GM23338 (cell line): ENCODE results near the gene FBXO34. TPM values are rescaled to one million over a fixed set of nuclear protein-coding genes. Genes with fewer than 3 reads are reported as not detected.

Experiments used
- ATAC-seq: fragments of 200-7000 bp; cut with Tn5 transposase; 3 replicates; pipeline ENCODE4 v1.9.1; 2020
- DNase-seq: peaks from one replicate; pipeline ENCODE4 v3.0.0-alpha.2; 2015; ENCODE audit warnings: low spot score
- H2AFZ ChIP-seq: fragments of 200-600 bp; sonication (generic); 2 replicates; pipeline ENCODE4 v1.8.0; 2016; ENCODE audit warnings: antibody characterized with exemption, mild to moderate bottlenecking, moderate library complexity
- H3F3A ChIP-seq: fragments of 200-600 bp; sonication (generic); replicated peaks from 2 replicates; pipeline ENCODE4 v1.8.0; 2017; ENCODE audit warnings: antibody characterized with exemption, mixed run types, low read depth
- H3K27ac ChIP-seq: fragments of 200-600 bp; sonication (generic); 2 replicates; pipeline ENCODE4 v1.6.1; 2016; ENCODE audit warnings: low read depth
- H3K27me3 ChIP-seq: fragments of 200-600 bp; sonication (generic); 2 replicates; pipeline ENCODE4 v1.8.0; 2016; ENCODE audit warnings: mild to moderate bottlenecking, mixed run types, moderate library complexity; ENCODE audit not compliant: insufficient read depth
- H3K36me3 ChIP-seq: fragments of 200-600 bp; sonication (generic); 2 replicates; pipeline ENCODE4 v1.8.0; 2016; ENCODE audit warnings: mild to moderate bottlenecking; ENCODE audit not compliant: insufficient read depth
- H3K4me1 ChIP-seq: fragments of 200-600 bp; sonication (generic); 2 replicates; pipeline ENCODE4 v1.8.0; 2016; ENCODE audit warnings: mild to moderate bottlenecking, moderate library complexity; ENCODE audit not compliant: insufficient read depth
- H3K4me2 ChIP-seq: fragments of 200-600 bp; sonication (generic); 2 replicates; pipeline ENCODE4 v1.7.1; 2017; ENCODE audit warnings: mixed run types
- H3K4me3 ChIP-seq: fragments of 200-600 bp; sonication (generic); 2 replicates; pipeline ENCODE4 v1.6.1; 2016; ENCODE audit warnings: mixed run types
- H3K79me2 ChIP-seq: fragments of 200-600 bp; sonication (generic); replicated peaks from 2 replicates; pipeline ENCODE4 v1.8.0; 2017; ENCODE audit warnings: mild to moderate bottlenecking; ENCODE audit not compliant: insufficient read depth
- H3K9me2 ChIP-seq: fragments of 200-600 bp; sonication (generic); 2 replicates; pipeline ENCODE4 v1.8.0; 2017; ENCODE audit not compliant: insufficient read depth
- H4K20me1 ChIP-seq: fragments of 200-600 bp; sonication (generic); replicated peaks from 2 replicates; pipeline ENCODE4 v1.8.0; 2017; ENCODE audit warnings: mild to moderate bottlenecking; ENCODE audit not compliant: insufficient read depth
- H3K27ac Mint-ChIP-seq: 2 replicates; pipeline ENCODE4 v1.8.0; 2020; ENCODE audit warnings: inconsistent platforms, mild to moderate bottlenecking, moderate library complexity, mixed read lengths
- H3K27me3 Mint-ChIP-seq: 3 replicates; pipeline ENCODE4 v1.8.0; 2022; ENCODE audit warnings: low read depth, mild to moderate bottlenecking, moderate library complexity, mixed read lengths, inconsistent platforms; ENCODE audit not compliant: insufficient read depth, poor library complexity
- H3K36me3 Mint-ChIP-seq: 3 replicates; pipeline ENCODE4 v1.8.0; 2021; ENCODE audit warnings: low read depth, mild to moderate bottlenecking, inconsistent platforms, moderate library complexity, mixed read lengths
- H3K4me1 Mint-ChIP-seq: 3 replicates; pipeline ENCODE4 v1.8.0; 2020; ENCODE audit warnings: mild to moderate bottlenecking, inconsistent platforms, mixed read lengths
- H3K4me3 Mint-ChIP-seq: 3 replicates; pipeline ENCODE4 v1.8.0; 2021; ENCODE audit warnings: moderate library complexity, mild to moderate bottlenecking, inconsistent platforms, mixed read lengths
- H3K9me3 Mint-ChIP-seq: 3 replicates; pipeline ENCODE4 v1.8.0; 2020; ENCODE audit warnings: moderate library complexity, mild to moderate bottlenecking, inconsistent platforms, mixed read lengths
- CREB1 ChIP-seq: fragments of 250-450 bp; sonication (Bioruptor Pico); IDR thresholded peaks from 2 replicates; pipeline ENCODE4 v1.5.0; 2020; ENCODE audit warnings: low read depth, mild to moderate bottlenecking, moderate library complexity
- ETS1 ChIP-seq: IDR thresholded peaks from 2 replicates; pipeline ENCODE4 v1.6.1; 2016; ENCODE audit warnings: antibody characterized with exemption
- EZH2 ChIP-seq: fragments of 200-600 bp; sonication (generic); IDR thresholded peaks from one replicate; pipeline ENCODE4 v1.8.0; 2017; ENCODE audit warnings: antibody characterized with exemption, mild to moderate bottlenecking, low read depth; ENCODE audit not compliant: unreplicated experiment
- EZH2phosphoT487 ChIP-seq: fragments of 200-600 bp; sonication (generic); IDR thresholded peaks from one replicate; pipeline ENCODE4 v1.8.1; 2018; ENCODE audit warnings: antibody characterized with exemption; ENCODE audit not compliant: unreplicated experiment
- JUNB ChIP-seq: IDR thresholded peaks from one replicate; pipeline ENCODE4 v1.6.1; 2016; ENCODE audit warnings: antibody characterized with exemption; ENCODE audit not compliant: unreplicated experiment
- NANOG ChIP-seq: IDR thresholded peaks from 2 replicates; pipeline ENCODE4 v1.6.1; 2016; ENCODE audit warnings: antibody characterized with exemption, borderline replicate concordance
- POLR2AphosphoS5 ChIP-seq: IDR thresholded peaks from 2 replicates; pipeline ENCODE4 v1.6.1; 2016; ENCODE audit warnings: antibody characterized with exemption, low read depth
- REST ChIP-seq: IDR thresholded peaks from one replicate; pipeline ENCODE4 v1.6.1; 2018; ENCODE audit warnings: antibody characterized with exemption; ENCODE audit not compliant: unreplicated experiment
- STAT1 ChIP-seq: IDR thresholded peaks from one replicate; pipeline ENCODE4 v1.6.1; 2016; ENCODE audit warnings: antibody characterized with exemption; ENCODE audit not compliant: unreplicated experiment
- ZNF114 ChIP-seq: fragments of 250-450 bp; sonication (Bioruptor Pico); IDR thresholded peaks from 2 replicates; pipeline ENCODE4 v1.5.0; 2020; ENCODE audit warnings: mild to moderate bottlenecking, moderate library complexity
- ZNF331 ChIP-seq: fragments of 250-450 bp; sonication (Bioruptor Pico); IDR thresholded peaks from 2 replicates; pipeline ENCODE4 v1.5.0; 2020; ENCODE audit warnings: low read depth, mild to moderate bottlenecking, moderate library complexity
- polyA plus RNA-seq: library from polyadenylated mRNA; unstranded; fragments of >200 nt; fragmentation: Nextera tagmentation; extraction: Ambion mirVana; gene quantifications from 2 replicates; pipeline ENCODE4 v1.2.1, GENCODE V29; 2016
- total RNA-seq: library from RNA; depleted of rRNA; stranded (reverse); fragments of >200 nt; shearing (Covaris generic); gene quantifications from 2 replicates; pipeline ENCODE4 v1.2.3, GENCODE V29; 2014
- TF ChIP-seq, protein P1 (sequence below): fragments of 250-450 bp; sonication (Bioruptor Pico); IDR thresholded peaks from 2 replicates; pipeline ENCODE4 v1.5.0; 2020; ENCODE audit warnings: mild to moderate bottlenecking, moderate library complexity
- TF ChIP-seq, protein P2 (sequence below), 2 experiments: fragments of 200-600 bp in 1 of 2; sonication (generic) in 1 of 2; conservative IDR thresholded peaks; 2 replicates each; pipeline versions ENCODE4 v1.5.1 to v1.6.1; 2016 to 2017; ENCODE audit warnings: antibody characterized with exemption in 2 of 2, low read depth in 2 of 2, mild to moderate bottlenecking in 2 of 2, moderate library complexity in 1 of 2

FBXO34 gene
- total and polyA plus RNA-seq, 2 experiments from 2014 or later = 9.4 to 13.4 TPM

DNA sequence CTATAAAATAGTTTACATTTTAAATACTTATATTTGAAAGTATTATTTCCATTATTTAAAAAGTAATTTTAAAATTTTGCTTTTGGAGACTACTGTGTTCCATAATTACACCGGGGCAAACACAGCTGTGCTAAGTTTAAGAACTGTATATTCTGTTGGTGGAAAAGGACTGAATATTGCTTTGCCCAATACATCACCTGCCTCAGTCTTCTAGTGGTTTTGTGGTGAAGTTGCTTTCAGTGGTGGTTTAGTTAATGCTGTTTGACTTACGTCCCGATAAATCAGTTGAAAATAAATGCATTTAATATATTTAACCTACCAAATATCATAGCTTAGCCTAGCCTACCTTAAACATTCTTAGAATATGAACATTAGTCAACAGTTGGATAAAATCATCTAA is 23.4 kb downstream of the FBXO34 start:
- H3K4me1 Mint-ChIP-seq = no peaks in the 10 kb centered on the region
- Histone ChIP-seq H2AFZ (no peak overlapping the region), H3K4me3 (no peak overlapping the region), H3K9me2 (no peaks in the 10 kb centered on the region), H3K36me3 (no peaks in the 10 kb centered on the region), H3K27ac (no peak overlapping the region), H3F3A (no peaks in the 10 kb centered on the region), H3K4me2 (no peak overlapping the region), H3K27me3 (no peaks in the 10 kb centered on the region), H3K79me2 (peaks cover 69% of the 10 kb centered on the region), H3K4me1 (no peaks in the 10 kb centered on the region), H4K20me1 (peaks cover 5% of the 10 kb centered on the region)
- no peaks in the 10 kb centered on the region for H3K9me3 Mint-ChIP-seq
- no peak overlapping the region for H3K27ac Mint-ChIP-seq
- peaks cover 4% of the 10 kb centered on the region; the same call in 1 of the 3 replicates for H3K36me3 Mint-ChIP-seq
- H3K4me3 Mint-ChIP-seq = no peak overlapping the region
- no peak for ATAC-seq
- DNase-seq = no peak
- no peaks in the 10 kb centered on the region for H3K27me3 Mint-ChIP-seq
- TF ChIP-seq, protein P1, sequence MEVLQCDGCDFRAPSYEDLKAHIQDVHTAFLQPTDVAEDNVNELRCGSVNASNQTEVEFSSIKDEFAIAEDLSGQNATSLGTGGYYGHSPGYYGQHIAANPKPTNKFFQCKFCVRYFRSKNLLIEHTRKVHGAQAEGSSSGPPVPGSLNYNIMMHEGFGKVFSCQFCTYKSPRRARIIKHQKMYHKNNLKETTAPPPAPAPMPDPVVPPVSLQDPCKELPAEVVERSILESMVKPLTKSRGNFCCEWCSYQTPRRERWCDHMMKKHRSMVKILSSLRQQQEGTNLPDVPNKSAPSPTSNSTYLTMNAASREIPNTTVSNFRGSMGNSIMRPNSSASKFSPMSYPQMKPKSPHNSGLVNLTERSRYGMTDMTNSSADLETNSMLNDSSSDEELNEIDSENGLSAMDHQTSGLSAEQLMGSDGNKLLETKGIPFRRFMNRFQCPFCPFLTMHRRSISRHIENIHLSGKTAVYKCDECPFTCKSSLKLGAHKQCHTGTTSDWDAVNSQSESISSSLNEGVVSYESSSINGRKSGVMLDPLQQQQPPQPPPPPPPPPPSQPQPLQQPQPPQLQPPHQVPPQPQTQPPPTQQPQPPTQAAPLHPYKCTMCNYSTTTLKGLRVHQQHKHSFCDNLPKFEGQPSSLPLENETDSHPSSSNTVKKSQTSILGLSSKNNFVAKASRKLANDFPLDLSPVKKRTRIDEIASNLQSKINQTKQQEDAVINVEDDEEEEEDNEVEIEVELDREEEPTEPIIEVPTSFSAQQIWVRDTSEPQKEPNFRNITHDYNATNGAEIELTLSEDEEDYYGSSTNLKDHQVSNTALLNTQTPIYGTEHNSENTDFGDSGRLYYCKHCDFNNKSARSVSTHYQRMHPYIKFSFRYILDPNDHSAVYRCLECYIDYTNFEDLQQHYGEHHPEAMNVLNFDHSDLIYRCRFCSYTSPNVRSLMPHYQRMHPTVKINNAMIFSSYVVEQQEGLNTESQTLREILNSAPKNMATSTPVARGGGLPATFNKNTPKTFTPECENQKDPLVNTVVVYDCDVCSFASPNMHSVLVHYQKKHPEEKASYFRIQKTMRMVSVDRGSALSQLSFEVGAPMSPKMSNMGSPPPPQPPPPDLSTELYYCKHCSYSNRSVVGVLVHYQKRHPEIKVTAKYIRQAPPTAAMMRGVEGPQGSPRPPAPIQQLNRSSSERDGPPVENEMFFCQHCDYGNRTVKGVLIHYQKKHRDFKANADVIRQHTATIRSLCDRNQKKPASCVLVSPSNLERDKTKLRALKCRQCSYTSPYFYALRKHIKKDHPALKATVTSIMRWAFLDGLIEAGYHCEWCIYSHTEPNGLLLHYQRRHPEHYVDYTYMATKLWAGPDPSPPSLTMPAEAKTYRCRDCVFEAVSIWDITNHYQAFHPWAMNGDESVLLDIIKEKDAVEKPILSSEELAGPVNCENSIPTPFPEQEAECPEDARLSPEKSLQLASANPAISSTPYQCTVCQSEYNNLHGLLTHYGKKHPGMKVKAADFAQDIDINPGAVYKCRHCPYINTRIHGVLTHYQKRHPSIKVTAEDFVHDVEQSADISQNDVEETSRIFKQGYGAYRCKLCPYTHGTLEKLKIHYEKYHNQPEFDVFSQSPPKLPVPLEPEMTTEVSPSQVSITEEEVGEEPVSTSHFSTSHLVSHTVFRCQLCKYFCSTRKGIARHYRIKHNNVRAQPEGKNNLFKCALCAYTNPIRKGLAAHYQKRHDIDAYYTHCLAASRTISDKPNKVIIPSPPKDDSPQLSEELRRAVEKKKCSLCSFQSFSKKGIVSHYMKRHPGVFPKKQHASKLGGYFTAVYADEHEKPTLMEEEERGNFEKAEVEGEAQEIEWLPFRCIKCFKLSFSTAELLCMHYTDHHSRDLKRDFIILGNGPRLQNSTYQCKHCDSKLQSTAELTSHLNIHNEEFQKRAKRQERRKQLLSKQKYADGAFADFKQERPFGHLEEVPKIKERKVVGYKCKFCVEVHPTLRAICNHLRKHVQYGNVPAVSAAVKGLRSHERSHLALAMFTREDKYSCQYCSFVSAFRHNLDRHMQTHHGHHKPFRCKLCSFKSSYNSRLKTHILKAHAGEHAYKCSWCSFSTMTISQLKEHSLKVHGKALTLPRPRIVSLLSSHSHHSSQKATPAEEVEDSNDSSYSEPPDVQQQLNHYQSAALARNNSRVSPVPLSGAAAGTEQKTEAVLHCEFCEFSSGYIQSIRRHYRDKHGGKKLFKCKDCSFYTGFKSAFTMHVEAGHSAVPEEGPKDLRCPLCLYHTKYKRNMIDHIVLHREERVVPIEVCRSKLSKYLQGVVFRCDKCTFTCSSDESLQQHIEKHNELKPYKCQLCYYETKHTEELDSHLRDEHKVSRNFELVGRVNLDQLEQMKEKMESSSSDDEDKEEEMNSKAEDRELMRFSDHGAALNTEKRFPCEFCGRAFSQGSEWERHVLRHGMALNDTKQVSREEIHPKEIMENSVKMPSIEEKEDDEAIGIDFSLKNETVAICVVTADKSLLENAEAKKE (CRISPR knock-in tag) = no peak
- TF ChIP-seq ZNF114 (CRISPR knock-in tag) = no peak
- no peak for TF ChIP-seq POLR2AphosphoS5
- TF ChIP-seq JUNB = no peak
- no peak for TF ChIP-seq NANOG
- TF ChIP-seq STAT1 = no peak
- TF ChIP-seq, protein P2, sequence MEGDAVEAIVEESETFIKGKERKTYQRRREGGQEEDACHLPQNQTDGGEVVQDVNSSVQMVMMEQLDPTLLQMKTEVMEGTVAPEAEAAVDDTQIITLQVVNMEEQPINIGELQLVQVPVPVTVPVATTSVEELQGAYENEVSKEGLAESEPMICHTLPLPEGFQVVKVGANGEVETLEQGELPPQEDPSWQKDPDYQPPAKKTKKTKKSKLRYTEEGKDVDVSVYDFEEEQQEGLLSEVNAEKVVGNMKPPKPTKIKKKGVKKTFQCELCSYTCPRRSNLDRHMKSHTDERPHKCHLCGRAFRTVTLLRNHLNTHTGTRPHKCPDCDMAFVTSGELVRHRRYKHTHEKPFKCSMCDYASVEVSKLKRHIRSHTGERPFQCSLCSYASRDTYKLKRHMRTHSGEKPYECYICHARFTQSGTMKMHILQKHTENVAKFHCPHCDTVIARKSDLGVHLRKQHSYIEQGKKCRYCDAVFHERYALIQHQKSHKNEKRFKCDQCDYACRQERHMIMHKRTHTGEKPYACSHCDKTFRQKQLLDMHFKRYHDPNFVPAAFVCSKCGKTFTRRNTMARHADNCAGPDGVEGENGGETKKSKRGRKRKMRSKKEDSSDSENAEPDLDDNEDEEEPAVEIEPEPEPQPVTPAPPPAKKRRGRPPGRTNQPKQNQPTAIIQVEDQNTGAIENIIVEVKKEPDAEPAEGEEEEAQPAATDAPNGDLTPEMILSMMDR (conservative IDR thresholded peaks at IDR 0.05; ENCODE audit: low read depth in 2 of 2) = no peak
- TF ChIP-seq REST = no peak
- no peak for TF ChIP-seq EZH2phosphoT487
- TF ChIP-seq CREB1 = no peak
- no peak for TF ChIP-seq ETS1
- no peak for TF ChIP-seq ZNF331 (CRISPR knock-in tag)
- TF ChIP-seq EZH2 = no peak
